Transverse colon (tissue), 4 donors: ENCODE measurements around the gene KRT81. TPM values are rescaled to one million over a fixed set of nuclear protein-coding genes. Genes with fewer than 3 reads are reported as not detected.

ENCODE experiments used
- DNase-seq: peaks from one replicate; pipeline ENCODE4 v3.0.0-alpha.2; 2019
- H3K27ac ChIP-seq, 4 donors: fragments of 200-600 bp; sonication (generic); 2 replicates each; pipeline ENCODE4 v1.5.1; 2016 to 2018; ENCODE audit warnings: inconsistent platforms in 4 of 4
- H3K27me3 ChIP-seq: fragments of 200-600 bp; sonication (generic); 2 replicates; pipeline ENCODE4 v1.5.1; 2017; ENCODE audit warnings: inconsistent platforms
- H3K36me3 ChIP-seq, 4 donors: fragments of 200-600 bp; sonication (generic); 2 replicates each; pipeline ENCODE4 v1.5.1; 2017 to 2019; ENCODE audit warnings: inconsistent platforms in 4 of 4
- H3K4me1 ChIP-seq, 4 donors: fragments of 200-600 bp; sonication (generic); 2 replicates each; pipeline ENCODE4 v1.5.1; 2017 to 2020; ENCODE audit warnings: inconsistent platforms in 4 of 4
- H3K4me3 ChIP-seq, 4 donors: fragments of 200-600 bp; sonication (generic); 1 replicate in 1 of 4; 2 replicates in 3 of 4; pipeline versions ENCODE4 v1.5.1 to v1.6.1; 2017 to 2019; ENCODE audit warnings: inconsistent platforms in 4 of 4
- H3K9me3 ChIP-seq, 2 donors: fragments of 200-600 bp; sonication (generic); 2 replicates each; pipeline ENCODE4 v1.5.1; 2017 to 2019; ENCODE audit warnings: inconsistent platforms in 2 of 2
- CTCF ChIP-seq, 5 experiments: fragments of 200-600 bp in 3 of 5; fragments of 450-650 bp in 2 of 5; sonication (generic) in 3 of 5; IDR thresholded peaks; 1 replicate in 2 of 5; 2 replicates in 3 of 5; pipeline ENCODE4 v1.5.1; 2016 to 2017; ENCODE audit warnings: antibody characterized with exemption in 5 of 5, inconsistent platforms in 3 of 5, mild to moderate bottlenecking in 2 of 5, moderate library complexity in 1 of 5
- EP300 ChIP-seq: sonication (generic); formaldehyde crosslinking; IDR thresholded peaks from one replicate; pipeline ENCODE4 v1.6.1; 2017; ENCODE audit warnings: antibody characterized with exemption, low read depth
- POLR2A ChIP-seq: fragments of 450-650 bp; IDR thresholded peaks from one replicate; pipeline ENCODE4 v1.6.1; 2016; ENCODE audit warnings: antibody characterized with exemption, mild to moderate bottlenecking, moderate library complexity
- POLR2AphosphoS5 ChIP-seq, 3 donors: sonication (generic); formaldehyde crosslinking; IDR thresholded peaks; one replicate each; pipeline ENCODE4 v1.6.1; 2016; ENCODE audit warnings: antibody characterized with exemption in 3 of 3
- WGBS, 2 donors: methylation state at CpG; one replicate each; pipeline ENCODE4 v1.1.5; 2018; ENCODE audit warnings: low coverage in 1 of 2; 5-methylcytosine and 5-hydroxymethylcytosine counted together
- in situ Hi-C, 4 donors: fragments of 200-750 bp; cut with MboI; loops; one replicate each; pipeline versions ENCODE4 v1.15.0 to v1.15.1; 2017; ENCODE audit warnings: low sequenced_read_pairs in 3 of 4, low pct_ligation_motif_present in 1 of 4, low pct_unique_long_range_greater_than_20kb in 1 of 4
- intact Hi-C: fragments of 100-400 bp; cut with DNase I; formaldehyde crosslinking; loops from one replicate; pipeline ENCODE4 v1.15.1; 2023; ENCODE audit warnings: low total_unique reads
- total RNA-seq, 4 donors: library from RNA; depleted of rRNA; stranded (reverse); fragments of >200 nt; gene quantifications; one replicate each; pipeline ENCODE4 v1.1.0, GENCODE V29; 2016

The KRT81 gene
- total RNA-seq, 4 donors from 2014 or later = not detected

GRCh38 chr12:52257074-52257551 lies 34.2 kb downstream of the KRT81 start:
- WGBS, 2 donors = 93% methylated on average over 4 of the region's 4 CpGs; no CpG with 5 or more reads in 1 of the 2 donors
- Histone ChIP-seq H3K4me1 (peaks cover 0 to 7% (median 6%) of the 10 kb centered on the region in 4 donors), H3K9me3 (no peaks in the 10 kb centered on the region), H3K27ac (no peak overlapping the region), H3K27me3 (peaks cover 54% of the 10 kb centered on the region), H3K36me3 (no peaks in the 10 kb centered on the region), H3K4me3 (no peak overlapping the region)
- in situ Hi-C loops = no loop called here
- TF ChIP-seq POLR2AphosphoS5 (IDR thresholded peaks at IDR 0.05) = no peak
- TF ChIP-seq EP300 = no peak
- no peak for TF ChIP-seq POLR2A
- no peak for TF ChIP-seq CTCF (IDR thresholded peaks at IDR 0.05)
- intact Hi-C loops = no loop called here
- DNase-seq = no peak

DNA sequence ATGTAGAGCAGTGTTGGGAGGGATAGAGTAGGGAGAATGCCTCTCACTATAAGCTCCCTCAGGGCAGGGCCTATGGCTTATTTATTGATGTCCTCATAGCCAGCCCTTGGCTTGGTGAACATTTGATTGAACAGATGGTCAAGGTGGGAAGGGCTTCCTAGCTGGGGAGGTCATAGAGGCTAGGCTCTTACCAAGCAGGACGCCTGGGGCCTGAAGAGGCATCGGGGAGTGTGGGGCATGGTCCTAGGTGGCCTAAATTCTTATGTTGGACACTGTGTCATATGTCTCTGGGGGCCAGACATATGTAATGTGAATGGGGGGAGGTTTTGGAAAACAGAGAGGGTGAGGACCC lies 34.8 kb downstream of the KRT81 start:
- Histone ChIP-seq H3K36me3 (no peaks in the 10 kb centered on the region), H3K9me3 (no peaks in the 10 kb centered on the region), H3K27me3 (peaks cover 54% of the 10 kb centered on the region), H3K4me3 (no peak overlapping the region), H3K4me1 (peaks cover 0 to 7% (median 6%) of the 10 kb centered on the region in 4 donors), H3K27ac (no peak overlapping the region)
- DNase-seq = no peak
- TF ChIP-seq CTCF (IDR thresholded peaks at IDR 0.05) (no peak), POLR2A (no peak), POLR2AphosphoS5 (IDR thresholded peaks at IDR 0.05) (no peak), EP300 (no peak)
- in situ Hi-C loops (no loop called here), intact Hi-C loops (no loop called here)
- 33 to 79% methylated on average over 2 of the region's 2 CpGs for WGBS, 2 donors

DNA sequence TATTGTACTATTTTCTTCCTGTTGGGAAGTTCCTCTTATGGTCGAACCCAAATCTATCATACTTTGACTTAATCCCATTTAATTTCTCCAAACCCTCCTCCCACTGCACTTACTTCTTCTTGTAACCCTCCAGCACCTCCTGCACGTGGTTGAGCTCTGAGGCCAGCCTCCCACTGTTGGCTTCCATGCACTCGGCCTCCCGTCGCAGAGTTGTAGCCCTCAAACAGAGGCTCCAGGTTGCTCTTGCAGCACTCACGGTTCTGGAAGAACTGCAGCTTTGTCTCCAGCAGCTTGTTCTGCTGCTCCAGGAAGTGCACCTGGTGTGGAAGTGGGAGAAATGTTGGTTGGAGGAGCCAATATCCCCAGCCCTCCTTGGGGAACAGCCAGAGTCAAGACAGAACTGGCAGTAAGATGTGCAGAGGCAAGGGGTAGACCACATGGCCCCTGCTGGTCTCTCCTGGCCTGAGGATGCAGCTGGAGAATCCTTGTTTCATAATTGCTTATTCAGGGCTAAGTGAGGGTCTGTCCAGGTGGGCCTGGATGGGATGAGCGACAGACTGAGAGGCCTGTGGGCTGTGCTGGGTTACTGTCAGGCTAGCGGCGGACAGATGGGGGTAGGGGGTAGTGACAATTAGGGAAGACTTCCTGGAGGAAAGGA lies 35.3 kb downstream of the KRT81 start:
- 77 to 82% methylated on average over 5 to 9 of the region's 9 CpGs for WGBS, 2 donors
- peaks cover 54% of the 10 kb centered on the region for H3K27me3 ChIP-seq
- no peak for TF ChIP-seq CTCF (IDR thresholded peaks at IDR 0.05)
- no peak for TF ChIP-seq POLR2AphosphoS5 (IDR thresholded peaks at IDR 0.05)
- TF ChIP-seq EP300 = no peak
- no peak for TF ChIP-seq POLR2A
- H3K4me3 ChIP-seq = no peak overlapping the region
- no peak overlapping the region for H3K27ac ChIP-seq
- in situ Hi-C loops (no loop called here), intact Hi-C loops (no loop called here)
- DNase-seq = no peak
- H3K4me1 ChIP-seq = peaks cover 0 to 7% (median 6%) of the 10 kb centered on the region in 4 donors
- no peaks in the 10 kb centered on the region for H3K36me3 ChIP-seq
- no peaks in the 10 kb centered on the region for H3K9me3 ChIP-seq

GRCh38 chr12:52254965-52255751 lies 36.2 kb downstream of the KRT81 start:
- Histone ChIP-seq H3K9me3 (no peaks in the 10 kb centered on the region), H3K27ac (no peak overlapping the region), H3K27me3 (peaks cover 54% of the 10 kb centered on the region), H3K4me3 (no peak overlapping the region), H3K4me1 (peaks cover 0 to 7% (median 6%) of the 10 kb centered on the region in 4 donors), H3K36me3 (no peaks in the 10 kb centered on the region)
- TF ChIP-seq POLR2A (no peak), POLR2AphosphoS5 (IDR thresholded peaks at IDR 0.05) (no peak), EP300 (no peak), CTCF (IDR thresholded peaks at IDR 0.05) (no peak)
- in situ Hi-C loops (no loop called here), intact Hi-C loops (no loop called here)
- no peak for DNase-seq
- 67 to 85% methylated on average over 3 to 7 of the region's 7 CpGs for whole genome bisulfite sequencing, 2 donors
